Ascending aorta (tissue), 2 donors: ENCODE data around the gene CDK9. TPM values are rescaled to one million over a fixed set of nuclear protein-coding genes. Genes with fewer than 3 reads are reported as not detected.

Source experiments
- DNase-seq, 2 donors: peaks; one replicate each; pipeline ENCODE4 v3.0.0-alpha.2; 2019; ENCODE audit warnings: low spot score in 2 of 2
- H3K27ac ChIP-seq, 2 donors: fragments of 200-600 bp; sonication (generic); one replicate each; pipeline ENCODE4 v1.5.1; 2016 to 2017; ENCODE audit warnings: mild to moderate bottlenecking in 1 of 2
- H3K27me3 ChIP-seq: fragments of 200-600 bp; sonication (generic); one replicate; pipeline ENCODE4 v1.5.1; 2017
- H3K36me3 ChIP-seq, 2 donors: fragments of 200-600 bp; sonication (generic); one replicate each; pipeline ENCODE4 v1.5.1; 2016
- H3K4me1 ChIP-seq, 2 donors: fragments of 200-600 bp; sonication (generic); one replicate each; pipeline ENCODE4 v1.5.1; 2016 to 2017; ENCODE audit warnings: mild to moderate bottlenecking in 1 of 2
- H3K4me3 ChIP-seq, 2 donors: fragments of 200-600 bp; sonication (generic); one replicate each; pipeline ENCODE4 v1.5.1; 2016 to 2017; ENCODE audit warnings: mild to moderate bottlenecking in 1 of 2
- H3K9me3 ChIP-seq, 2 donors: fragments of 200-600 bp; sonication (generic); one replicate each; pipeline ENCODE4 v1.5.1; 2016
- CTCF ChIP-seq, 3 experiments: fragments of 200-600 bp in 2 of 3; fragments of 450-650 bp in 1 of 3; sonication (generic) in 2 of 3; IDR thresholded peaks; one replicate each; pipeline ENCODE4 v1.5.1; 2016 to 2019; ENCODE audit warnings: antibody characterized with exemption in 3 of 3, mild to moderate bottlenecking in 1 of 3, moderate library complexity in 1 of 3
- intact Hi-C: fragments of 100-400 bp; cut with DNase I; formaldehyde crosslinking; loops from one replicate; pipeline ENCODE4 v1.15.1; 2023
- total RNA-seq: library from RNA; depleted of rRNA; stranded (reverse); fragments of >200 nt; gene quantifications from one replicate; pipeline ENCODE4 v1.1.0, GENCODE V29; 2016

The CDK9 gene
- 470 TPM for total RNA-seq

DNA sequence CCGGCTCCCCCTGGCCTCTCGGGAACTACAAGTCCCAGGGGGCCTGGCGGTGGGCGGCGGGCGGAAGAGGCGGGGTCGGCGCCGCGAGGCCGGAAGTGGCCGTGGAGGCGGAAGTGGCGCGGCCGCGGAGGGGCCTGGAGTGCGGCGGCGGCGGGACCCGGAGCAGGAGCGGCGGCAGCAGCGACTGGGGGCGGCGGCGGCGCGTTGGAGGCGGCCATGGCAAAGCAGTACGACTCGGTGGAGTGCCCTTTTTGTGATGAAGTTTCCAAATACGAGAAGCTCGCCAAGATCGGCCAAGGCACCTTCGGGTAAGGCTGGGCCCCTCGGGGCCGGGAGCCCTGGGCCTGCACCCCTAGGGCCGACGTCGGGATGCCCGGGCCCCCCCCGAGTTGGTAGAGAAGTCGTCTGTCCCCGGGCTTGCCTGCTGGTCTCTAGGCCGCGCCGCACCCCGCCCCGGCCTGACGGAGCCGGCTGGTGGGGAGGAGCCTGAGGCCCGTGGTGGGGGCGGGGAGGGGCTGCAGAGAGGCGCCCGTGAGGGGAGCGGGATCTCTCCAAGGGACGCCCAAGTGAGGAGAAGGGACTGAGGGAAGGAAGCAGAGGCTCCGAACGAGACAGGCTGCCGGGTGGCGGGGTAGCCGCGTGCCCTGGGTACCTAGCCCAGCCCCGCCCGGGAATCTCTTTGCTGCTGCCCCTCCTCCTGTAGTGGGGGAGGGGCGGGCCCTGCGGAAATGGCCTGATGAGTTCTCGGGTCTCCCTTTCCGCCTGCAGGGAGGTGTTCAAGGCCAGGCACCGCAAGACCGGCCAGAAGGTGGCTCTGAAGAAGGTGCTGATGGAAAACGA is at the start of gene CDK9:
CDK9 (plus strand) TSS at position 102 of the 840 bp plus-strand sequence; CDS start at position 217, 115 bp downstream.
- Histone ChIP-seq H3K9me3 (no peaks in the 10 kb centered on the region), H3K4me3 (peak within 1 kb of the TSS; percentile 84 to 89), H3K36me3 (peaks cover 41 to 44% of the 10 kb centered on the region in 2 donors), H3K27ac (peak within 1 kb of the TSS; percentile 91 to 94), H3K27me3 (no peaks in the 10 kb centered on the region), H3K4me1 (peaks cover 13 to 38% of the 10 kb centered on the region in 2 donors)
- peak in 1 of 2 donors; percentile 96 for DNase-seq
- no peak for TF ChIP-seq CTCF (IDR thresholded peaks at IDR 0.05)
- intact Hi-C loops, result loop anchor here (1.0 to 2.0 kb wide), 7 partner anchors 15 to 195 kb away; partner anchors contain the start of genes FPGS, PTRH1 and TOR2A

DNA sequence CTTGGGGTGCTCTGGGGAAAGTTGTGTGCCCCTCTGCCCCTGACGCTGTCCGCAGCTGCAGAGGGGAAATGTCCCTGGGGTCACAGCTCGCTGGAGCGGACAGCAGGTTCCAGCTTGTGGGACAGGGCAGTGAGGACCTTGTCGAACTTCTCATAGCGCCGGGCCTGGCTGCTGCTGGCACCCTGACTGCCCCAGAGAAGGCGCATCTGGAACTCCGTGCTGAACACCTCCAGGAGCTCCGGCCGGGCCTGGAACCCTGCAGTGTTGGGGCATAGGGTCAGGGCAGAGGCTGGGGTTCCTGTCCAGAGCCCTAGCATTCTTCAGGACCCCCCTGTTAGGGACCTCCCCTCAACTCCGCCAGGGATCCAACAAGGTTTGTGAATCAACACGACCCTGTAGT is 47.2 kb upstream of the CDK9 start:
- Histone ChIP-seq H3K4me1 (peaks cover 6 to 7% of the 10 kb centered on the region in 2 donors), H3K36me3 (no peaks in the 10 kb centered on the region), H3K27me3 (no peaks in the 10 kb centered on the region), H3K27ac (no peak overlapping the region), H3K9me3 (no peaks in the 10 kb centered on the region), H3K4me3 (no peak overlapping the region)
- TF ChIP-seq CTCF (IDR thresholded peaks at IDR 0.05), result no peak
- intact Hi-C loops, result loop anchor here (5.0 kb wide), 1 partner anchor 126 kb away; the partner anchor contains the start of gene STXBP1
- no peak for DNase-seq

DNA sequence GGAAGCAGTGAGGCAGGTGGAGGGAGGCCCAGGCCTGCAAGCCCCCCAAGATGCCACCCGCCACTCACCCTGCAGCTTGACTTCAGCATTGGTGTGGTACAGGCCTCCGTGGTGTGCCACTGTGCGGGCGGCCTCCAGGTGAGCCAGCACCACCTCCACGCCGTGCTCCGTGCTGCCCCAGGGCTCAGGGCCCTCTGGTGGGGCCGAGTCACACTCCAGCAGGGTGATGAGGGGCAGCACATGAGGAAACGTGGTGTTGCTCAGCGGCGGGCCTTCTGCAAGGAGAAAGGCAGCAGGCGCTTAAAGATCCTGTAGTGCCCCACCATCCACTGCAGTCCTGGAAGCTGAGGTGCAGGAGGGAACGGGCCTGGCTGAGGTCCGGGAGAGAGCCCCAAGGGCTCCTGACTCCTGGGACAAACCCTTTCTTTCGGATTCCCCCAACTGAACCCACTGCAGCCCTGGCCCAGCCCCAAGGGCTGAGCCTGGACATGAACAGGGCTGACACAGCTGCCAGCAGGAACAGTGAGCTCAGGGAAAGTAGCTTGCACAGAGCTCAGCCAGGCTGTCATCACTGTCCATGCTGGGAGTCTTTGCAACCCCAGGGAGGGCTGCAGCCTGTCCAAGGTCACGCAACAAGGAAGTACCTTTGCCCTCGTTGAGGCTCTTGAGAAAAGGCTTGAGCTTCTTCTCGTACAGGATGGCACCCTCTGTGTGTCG is 46.1 kb upstream of the CDK9 start:
- Histone ChIP-seq H3K4me1 (no peaks in the 10 kb centered on the region), H3K36me3 (no peaks in the 10 kb centered on the region), H3K27me3 (no peaks in the 10 kb centered on the region), H3K4me3 (no peak overlapping the region), H3K9me3 (no peaks in the 10 kb centered on the region), H3K27ac (peak overlapping the region in 1 of 2 donors; percentile 8)
- TF ChIP-seq CTCF (IDR thresholded peaks at IDR 0.05), result no peak
- intact Hi-C loops, result loop anchor here (5.0 kb wide), 1 partner anchor 127 kb away; the partner anchor contains the start of gene STXBP1
- DNase-seq, result no peak

- H3K36me3 ChIP-seq, result no peaks in the 10 kb centered on the region
- H3K4me3 ChIP-seq, result no peak overlapping the region
- no peaks in the 10 kb centered on the region for H3K4me1 ChIP-seq
- DNase-seq, result no peak
- H3K27me3 ChIP-seq, result no peaks in the 10 kb centered on the region
- no peaks in the 10 kb centered on the region for H3K9me3 ChIP-seq
- intact Hi-C loops, result no loop called here
- TF ChIP-seq CTCF (IDR thresholded peaks at IDR 0.05), result no peak
- no peak overlapping the region for H3K27ac ChIP-seq
Observed at GRCh38 chr9:127741831-127742434, 43.9 kb upstream of the CDK9 start.

DNA sequence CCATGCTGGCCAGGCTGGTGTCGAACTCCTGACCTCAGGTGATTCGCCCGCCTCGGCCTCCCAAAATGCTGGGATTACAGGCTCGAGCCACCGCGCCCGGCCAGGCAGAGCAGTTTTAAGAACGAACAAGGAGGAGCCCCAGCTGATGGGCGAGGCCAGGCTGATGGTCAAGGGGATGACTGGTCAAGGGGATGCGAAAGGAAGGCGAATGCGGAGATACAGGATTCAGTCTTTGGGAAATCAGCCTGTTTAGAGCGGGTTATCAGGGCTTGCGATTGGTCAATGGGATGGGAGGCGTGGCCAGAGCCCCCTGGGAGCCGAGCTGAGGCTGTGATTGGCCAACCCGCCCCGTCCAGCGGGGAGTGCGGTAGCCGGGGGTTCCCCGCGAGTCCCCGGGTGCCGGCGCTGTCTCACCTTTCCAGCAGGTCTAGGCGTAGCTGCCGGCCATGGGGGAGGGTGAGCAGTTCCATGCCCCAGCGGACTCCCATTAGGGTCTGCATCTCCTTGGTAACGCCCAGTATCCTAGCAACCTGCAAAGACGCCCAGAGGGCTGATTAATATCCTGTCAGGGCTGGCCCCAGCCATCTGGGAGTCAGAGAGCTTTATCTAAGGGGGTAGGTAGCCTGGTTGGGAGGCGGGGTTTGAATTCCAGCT is 43.3 kb upstream of the CDK9 start:
- Histone ChIP-seq H3K27me3 (no peaks in the 10 kb centered on the region), H3K4me3 (no peak overlapping the region), H3K9me3 (no peaks in the 10 kb centered on the region), H3K27ac (no peak overlapping the region), H3K36me3 (no peaks in the 10 kb centered on the region), H3K4me1 (no peaks in the 10 kb centered on the region)
- intact Hi-C loops, result no loop called here
- no peak for DNase-seq
- no peak for TF ChIP-seq CTCF (IDR thresholded peaks at IDR 0.05)
